Measurements from ENCODE around the gene ABCC11. TPM values are rescaled to one million over a fixed set of nuclear protein-coding genes. Genes with fewer than 3 reads are reported as not detected.

The ABCC11 gene
- total and polyA plus RNA-seq, 2 of the 4 experiments (the other 2 are of a cell fraction) = 0.09 to 0.18 TPM

DNA sequence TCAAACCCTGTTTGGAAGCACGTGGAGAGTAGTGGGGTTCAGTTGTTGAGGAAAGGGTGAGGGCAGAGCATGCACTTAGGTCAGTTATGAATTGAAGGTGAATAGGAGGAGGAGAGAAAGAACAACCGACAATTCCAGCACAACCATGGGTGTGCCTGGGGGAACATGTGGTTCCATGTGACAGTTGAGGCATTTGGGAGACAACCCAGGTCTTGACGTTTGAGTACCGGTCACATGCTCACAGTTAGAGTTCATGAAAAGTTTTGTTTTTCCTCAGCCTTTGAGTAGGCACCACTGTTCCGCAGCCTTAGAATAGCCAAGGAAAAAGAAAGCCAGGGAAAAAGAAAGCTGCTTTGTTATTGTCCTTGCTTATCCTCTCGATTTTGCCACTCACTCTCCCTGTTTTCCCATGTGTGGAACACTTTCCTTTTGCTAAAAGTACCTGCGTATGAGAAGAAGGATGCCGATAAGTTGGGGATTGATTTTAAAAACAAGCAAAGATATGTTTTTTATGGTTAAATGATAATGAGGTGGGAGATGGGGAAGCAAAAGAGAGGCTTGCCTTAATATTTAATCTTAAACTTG lies 25.6 kb upstream of the ABCC11 start:
- Histone ChIP-seq H3K4me1 (ENCODE audit: control insufficient read depth, insufficient read depth, low read length) (peaks cover 2% of the 10 kb centered on the region; the same call in 1 of the 2 replicates), H2AFZ (replicated peaks; ENCODE audit: low read length, poor library complexity) (no peak overlapping the region), H3K23ac (ENCODE audit: low read depth, low read length) (no peak overlapping the region), H3K79me1 (ENCODE audit: low read depth in 1 of 2, low read length in 2 of 2) (peaks cover 12 to 21% of the 10 kb centered on the region in 2 experiments; a peak in 3 of 4 replicates), H4K91ac (ENCODE audit: insufficient read depth, low read depth, low read length) (no peak overlapping the region), H3K9ac (ENCODE audit: low read depth, low read length) (no peak overlapping the region), H3K36me3 (ENCODE audit: control insufficient read depth, insufficient read depth, low read length) (peaks cover 11% of the 10 kb centered on the region), H3K27ac (ENCODE audit: insufficient read depth, low read length) (no peak overlapping the region), H3K9me1 (ENCODE audit: insufficient read depth, low read length) (0 out of 2 replicates have a peak, but pooled peaks cover 6% of the 10 kb centered on the region), H3K4me3 (ENCODE audit: insufficient read depth, low read depth, low read length) (no peak overlapping the region), H4K8ac (ENCODE audit: low read depth in 2 of 2, low read length in 2 of 2) (no peak overlapping the region), H3K4me2 (ENCODE audit: low read depth, low read length) (no peak overlapping the region), H3K18ac (ENCODE audit: low read depth, low read length) (no peak overlapping the region), H3K14ac (replicated peaks; ENCODE audit: low read depth, low read length) (no peak overlapping the region), H2AK5ac (ENCODE audit: low read depth, low read length) (no peak overlapping the region), H2BK5ac (ENCODE audit: low read depth, low read length, poor library complexity, severe bottlenecking) (no peak overlapping the region), H4K20me1 (ENCODE audit: insufficient read depth, low read length) (peaks cover 3% of the 10 kb centered on the region; the same call in 1 of the 2 replicates), H3K27me3 (ENCODE audit: control insufficient read depth, insufficient read depth, low read length) (no peaks in the 10 kb centered on the region), H2AK9ac (replicated peaks; ENCODE audit: low read depth, low read length, poor library complexity) (no peak overlapping the region), H3K4ac (ENCODE audit: low read depth, low read length) (no peak overlapping the region), H3K56ac (ENCODE audit: extremely low read depth, insufficient read depth, low read length) (no peak overlapping the region), H3K9me3 (ENCODE audit: control insufficient read depth, insufficient read depth, low read length) (no peaks in the 10 kb centered on the region), H2BK15ac (ENCODE audit: low read depth, low read length) (no peak overlapping the region), H2BK120ac (ENCODE audit: low read depth, low read length) (no peak overlapping the region), H2BK20ac (ENCODE audit: low read depth, low read length) (no peak overlapping the region), H4K5ac (ENCODE audit: low read depth, low read length) (no peak overlapping the region)
- WGBS, 2 experiments (ENCODE audit: extremely low coverage in 2 of 2, insufficient read length in 1 of 2) = 100% methylated on average over 1 of the region's 8 CpGs; no CpG with 5 or more reads in 1 of the 2 experiments
- ChIA-PET POLR2A (ENCODE audit: unreplicated experiment) (no interaction called here), CTCF (interaction anchor here (1.2 to 1.5 kb wide), 2 partner anchors 78 to 350 kb away, joined by 3 read pairs; no protein-coding TSS in a partner anchor)
- dilution Hi-C loops (cut with HindIII; ENCODE audit: low sequenced_read_pairs, unreplicated experiment) (no loop called here), in situ Hi-C loops (cut with MboI; ENCODE audit: low sequenced_read_pairs) (no loop called here), intact Hi-C loops (cut with micrococcal nuclease) (loop anchor here (5.0 kb wide), 2 partner anchors 49 to 349 kb away; no protein-coding TSS in a partner anchor)
- ATAC-seq (ENCODE audit: low read depth) (no peak), DNase-seq (no peak)
- TF ChIP-seq NFE2L2 (IDR thresholded peaks at IDR 0.05; ENCODE audit: low read depth, low read length) = no peak
- no TSS peak for BruUV-seq (replicated peaks)

Measured in IMR-90 (cell line).